ENCODE results near the gene EDN3. TPM values are rescaled to one million over a fixed set of nuclear protein-coding genes. Genes with fewer than 3 reads are reported as not detected.

The EDN3 gene
- total and polyA plus RNA-seq, 9 of the 15 experiments (the other 6 are each of a cell fraction or from before 2014, with no cell fraction given), result not detected

DNA sequence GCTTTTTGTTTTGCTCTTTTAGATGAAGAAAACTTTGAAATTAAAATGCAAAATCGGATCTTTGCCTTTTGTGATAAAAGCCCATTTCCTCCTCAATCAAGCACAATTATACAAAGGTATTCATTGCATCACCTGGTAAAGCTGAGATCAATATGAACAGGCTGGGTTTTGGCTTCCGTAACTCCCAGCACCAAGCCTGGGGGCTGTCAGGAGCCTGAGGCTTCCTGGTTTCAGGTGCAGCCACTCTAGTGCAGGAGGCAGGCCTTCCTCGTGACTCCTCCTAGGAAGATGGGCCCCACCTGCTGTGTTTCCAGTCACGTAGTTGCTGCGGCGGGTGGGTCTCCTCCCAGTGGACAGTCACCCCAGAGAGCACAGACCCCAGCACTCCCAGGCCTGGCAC lies 54.0 kb downstream of the EDN3 start:
- Histone ChIP-seq H3K36me3 (ENCODE audit: control insufficient read depth, insufficient read depth, low read length) (no peaks in the 10 kb centered on the region), H2AFZ (ENCODE audit: low read depth, low read length) (no peak overlapping the region), H3K9me1 (ENCODE audit: control insufficient read depth, insufficient read depth, low read length) (no peaks in the 10 kb centered on the region), H3K9me3 (replicated peaks; ENCODE audit: control insufficient read depth, insufficient read depth, low read depth, low read length) (no peaks in the 10 kb centered on the region), H3K4me1 (replicated peaks in 1 of 2; ENCODE audit: control insufficient read depth in 2 of 2, insufficient read depth in 2 of 2, low read length in 2 of 2) (no peaks in the 10 kb centered on the region), H3K79me2 (ENCODE audit: control insufficient read depth, insufficient read depth, low read length) (no peaks in the 10 kb centered on the region), H3K27me3 (ENCODE audit: control insufficient read depth in 2 of 2, insufficient read depth in 2 of 2, low read length in 2 of 2) (peaks cover 0 to 10% of the 10 kb centered on the region in 2 experiments; a peak in 2 of 5 replicates), H3K4me2 (ENCODE audit: insufficient read depth, low read length) (no peak overlapping the region), H3K27ac (ENCODE audit: extremely low read depth, low read depth, low read length) (no peak overlapping the region), H3K9ac (ENCODE audit: insufficient read depth in 1 of 2, low read depth in 2 of 2, low read length in 2 of 2) (no peak overlapping the region), H4K20me1 (replicated peaks; ENCODE audit: control insufficient read depth, insufficient read depth, low read length) (no peaks in the 10 kb centered on the region), H3K4me3 (no peak overlapping the region)
- WGBS (ENCODE audit: insufficient coverage, low coverage, missing lambda C conversion rate), result 0% methylated on average over 6 of the region's 6 CpGs
- TF ChIP-seq BDP1 (IDR thresholded peaks at IDR 0.05; ENCODE audit: insufficient read depth, insufficient read length), result no peak
- no peak for TF ChIP-seq CCNT2 (IDR thresholded peaks at IDR 0.05; ENCODE audit: borderline replicate concordance, extremely low read depth, insufficient read length, low read depth, low read length)
- no peak for TF ChIP-seq KDM5B (IDR thresholded peaks at IDR 0.05; ENCODE audit: insufficient replicate concordance, low read depth, low read length)
- TF ChIP-seq CTCF (IDR thresholded peaks at IDR 0.05 in 2 of 3, conservative IDR thresholded peaks at IDR 0.05 in 1 of 3; ENCODE audit: insufficient read depth in 2 of 3, low read depth in 1 of 3, low read length in 3 of 3), result no peak
- TF ChIP-seq LARP7 (IDR thresholded peaks at IDR 0.05), result no peak
- no peak for TF ChIP-seq SAFB (IDR thresholded peaks at IDR 0.05; ENCODE audit: borderline replicate concordance, low read depth, low read length)
- no peak for TF ChIP-seq ZBTB43 (CRISPR knock-in tag; IDR thresholded peaks at IDR 0.05)
- TF ChIP-seq CC2D1A (IDR thresholded peaks at IDR 0.05), result no peak
- TF ChIP-seq, protein P1, sequence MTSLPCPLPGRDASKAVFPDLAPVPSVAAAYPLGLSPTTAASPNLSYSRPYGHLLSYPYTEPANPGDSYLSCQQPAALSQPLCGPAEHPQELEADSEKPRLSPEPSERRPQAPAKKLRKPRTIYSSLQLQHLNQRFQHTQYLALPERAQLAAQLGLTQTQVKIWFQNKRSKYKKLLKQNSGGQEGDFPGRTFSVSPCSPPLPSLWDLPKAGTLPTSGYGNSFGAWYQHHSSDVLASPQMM (CRISPR knock-in tag; IDR thresholded peaks at IDR 0.05), result no peak
- no peak for TF ChIP-seq ARNT (IDR thresholded peaks at IDR 0.05)
- TF ChIP-seq TEAD2 (tag; IDR thresholded peaks at IDR 0.05), result no peak
- TF ChIP-seq HMG20B (CRISPR knock-in tag; IDR thresholded peaks at IDR 0.05), result no peak
- no peak for TF ChIP-seq TRIM28 (IDR thresholded peaks at IDR 0.05)
- no peak for TF ChIP-seq ZNF699 (CRISPR knock-in tag; IDR thresholded peaks at IDR 0.05; ENCODE audit: insufficient replicate concordance)
- TF ChIP-seq SMARCA5 (IDR thresholded peaks at IDR 0.05), result no peak
- no peak for TF ChIP-seq PYGO2 (tag; IDR thresholded peaks at IDR 0.05)
- no peak for TF ChIP-seq ZC3H11A (IDR thresholded peaks at IDR 0.05; ENCODE audit: low read depth, low read length)
- TF ChIP-seq PPARD (CRISPR knock-in tag; IDR thresholded peaks at IDR 0.05), result no peak
- TF ChIP-seq ZFP1 (CRISPR knock-in tag; IDR thresholded peaks at IDR 0.05), result no peak
- no TSS peak for BruUV-seq (replicated peaks)
- FAIRE-seq (no peak), ATAC-seq (no peak), DNase-seq (ENCODE audit: extremely low read depth in 1 of 4, low spot score in 3 of 4) (no peak)
- ChIA-PET POLR2A (no interaction called here), CTCF (ENCODE audit: low intra/inter-chr PET ratio) (no interaction called here)
- intact Hi-C loops (cut with micrococcal nuclease) (no loop called here), in situ Hi-C loops (cut with MboI) (no loop called here)

All from K562 (cell line).